Liver (tissue), 9 donors: Measurements from ENCODE around the gene ATP10B. TPM values are rescaled to one million over a fixed set of nuclear protein-coding genes. Genes with fewer than 3 reads are reported as not detected.

ENCODE experiments used
- DNase-seq: peaks from one replicate; pipeline ENCODE4 v3.0.0-alpha.2; 2017; ENCODE audit warnings: low spot score
- H3K27ac ChIP-seq, 2 donors: one replicate each; pipeline ENCODE4 v1.7.0; 2013; ENCODE audit warnings: inconsistent platforms in 2 of 2, low read length in 2 of 2, control low read depth in 1 of 2, low read depth in 1 of 2, mild to moderate bottlenecking in 1 of 2
- H3K27me3 ChIP-seq, 4 donors: one replicate each; pipeline versions ENCODE4 v1.6.1 to v1.7.0; 2013; ENCODE audit warnings: low read length in 3 of 4, inconsistent platforms in 1 of 4, mild to moderate bottlenecking in 1 of 4, moderate library complexity in 1 of 4; ENCODE audit not compliant: control insufficient read depth in 4 of 4, insufficient read depth in 4 of 4
- H3K36me3 ChIP-seq, 4 donors: one replicate each; pipeline versions ENCODE4 v1.6.1 to v1.7.0; 2013; ENCODE audit warnings: low read length in 3 of 4, mild to moderate bottlenecking in 3 of 4, low read depth in 1 of 4, moderate library complexity in 1 of 4; ENCODE audit not compliant: control insufficient read depth in 4 of 4, insufficient read depth in 3 of 4
- H3K4me1 ChIP-seq, 4 donors: one replicate each; pipeline versions ENCODE4 v1.6.1 to v1.7.0; 2013; ENCODE audit warnings: low read length in 3 of 4, mild to moderate bottlenecking in 3 of 4, moderate library complexity in 1 of 4; ENCODE audit not compliant: control insufficient read depth in 4 of 4, insufficient read depth in 4 of 4
- H3K4me3 ChIP-seq, 3 donors: one replicate each; pipeline versions ENCODE4 v1.6.1 to v1.7.0; 2013; ENCODE audit warnings: low read length in 3 of 3, control low read depth in 1 of 3, low read depth in 1 of 3, mild to moderate bottlenecking in 1 of 3
- H3K9ac ChIP-seq, 2 donors: one replicate each; pipeline ENCODE4 v1.7.0; 2013; ENCODE audit warnings: low read length in 2 of 2, mild to moderate bottlenecking in 2 of 2, moderate library complexity in 2 of 2, control low read depth in 1 of 2, low read depth in 1 of 2
- H3K9me3 ChIP-seq, 4 donors: one replicate each; pipeline versions ENCODE4 v1.6.1 to v1.7.0; 2013; ENCODE audit warnings: low read length in 3 of 4; ENCODE audit not compliant: control insufficient read depth in 4 of 4
- ATF3 ChIP-seq: IDR thresholded peaks from 2 replicates; pipeline ENCODE4 v1.6.1; 2016; ENCODE audit warnings: antibody characterized with exemption
- CTCF ChIP-seq: fragments of 150-350 bp; IDR thresholded peaks from 2 replicates; pipeline ENCODE4 v1.5.1; 2017; ENCODE audit warnings: improper control_type of control experiment, low read depth, low read length; ENCODE audit not compliant: missing input control
- EGR1 ChIP-seq, 2 donors: IDR thresholded peaks; 2 replicates each; pipeline ENCODE4 v1.6.1; 2016 to 2018; ENCODE audit warnings: antibody characterized with exemption in 2 of 2, low read depth in 2 of 2
- FOXA1 ChIP-seq: IDR thresholded peaks from 2 replicates; pipeline ENCODE4 v1.6.1; 2016; ENCODE audit warnings: antibody characterized with exemption
- FOXA2 ChIP-seq: IDR thresholded peaks from 2 replicates; pipeline ENCODE4 v1.6.1; 2016; ENCODE audit warnings: antibody characterized with exemption
- GABPA ChIP-seq, 2 donors: IDR thresholded peaks in 1 of 2; conservative IDR thresholded peaks in 1 of 2; 2 replicates each; pipeline ENCODE4 v1.6.1; 2016; ENCODE audit warnings: antibody characterized with exemption in 2 of 2, mild to moderate bottlenecking in 1 of 2, moderate library complexity in 1 of 2
- HNF4G ChIP-seq: IDR thresholded peaks from 2 replicates; pipeline ENCODE4 v1.6.1; 2016; ENCODE audit warnings: antibody characterized with exemption
- JUND ChIP-seq, 2 donors: IDR thresholded peaks; 2 replicates each; pipeline ENCODE4 v1.6.1; 2016; ENCODE audit warnings: antibody characterized with exemption in 2 of 2
- MAX ChIP-seq: IDR thresholded peaks from 2 replicates; pipeline ENCODE4 v1.6.1; 2016; ENCODE audit warnings: antibody characterized with exemption
- REST ChIP-seq: IDR thresholded peaks from 2 replicates; pipeline ENCODE4 v1.6.1; 2016; ENCODE audit warnings: antibody characterized with exemption, mild to moderate bottlenecking
- RXRA ChIP-seq, 2 donors: IDR thresholded peaks; 2 replicates each; pipeline ENCODE4 v1.6.1; 2017 to 2018; ENCODE audit warnings: antibody characterized with exemption in 2 of 2, mild to moderate bottlenecking in 1 of 2
- SP1 ChIP-seq: IDR thresholded peaks from 2 replicates; pipeline ENCODE4 v1.6.1; 2018; ENCODE audit warnings: antibody characterized with exemption, mild to moderate bottlenecking
- ZBTB33 ChIP-seq: IDR thresholded peaks from 2 replicates; pipeline ENCODE4 v1.6.1; 2016; ENCODE audit warnings: antibody characterized with exemption
- WGBS: extraction: QIAGEN DNeasy Blood & Tissue Kit; methylation state at CpG from one replicate; pipeline ENCODE4 v1.1.7; 2013; 5-methylcytosine and 5-hydroxymethylcytosine counted together
- polyA plus RNA-seq, 2 donors: library from polyadenylated mRNA; stranded (reverse) in 1 of 2; unstranded in 1 of 2; fragments of 200-250 nt in 1 of 2; fragments of >200 nt in 1 of 2; fragmentation: Nextera tagmentation in 1 of 2; extraction: Ambion mirVana in 1 of 2; gene quantifications; one replicate each; pipeline versions ENCODE4 v1.2.1 to v1.2.3, GENCODE V29; 2013 to 2015
- total RNA-seq, 2 donors: library from RNA; depleted of rRNA; stranded (reverse); fragments of >200 nt; gene quantifications; one replicate each; pipeline ENCODE4 v1.2.3, GENCODE V29; 2014
- donor health status: healthy.
- donor health status: healthy.
- donor health status: healthy.
- donor health status: healthy.
- donor health status: healthy.

Gene ATP10B
- total and polyA plus RNA-seq, 4 donors, result 0.05 to 0.67 (median 0.05) TPM; not detected in 1

- H3K27me3 ChIP-seq, result no peaks in the 10 kb centered on the region
- TF ChIP-seq RXRA (IDR thresholded peaks at IDR 0.05) (no peak), REST (no peak), FOXA2 (no peak), FOXA1 (no peak), ZBTB33 (no peak), GABPA (IDR thresholded peaks at IDR 0.05 in 1 of 2, conservative IDR thresholded peaks at IDR 0.05 in 1 of 2) (no peak), CTCF (no peak), SP1 (no peak), MAX (no peak), JUND (IDR thresholded peaks at IDR 0.05) (no peak), ATF3 (no peak), EGR1 (IDR thresholded peaks at IDR 0.05; ENCODE audit: low read depth in 2 of 2) (no peak)
- no peak overlapping the region for H3K4me3 ChIP-seq
- no peaks in the 10 kb centered on the region for H3K9me3 ChIP-seq
- H3K4me1 ChIP-seq, result no peaks in the 10 kb centered on the region
- no peaks in the 10 kb centered on the region for H3K36me3 ChIP-seq
- no peak overlapping the region for H3K9ac ChIP-seq
- H3K27ac ChIP-seq, result no peak overlapping the region
- WGBS, result 80% methylated on average over 2 of the region's 2 CpGs
- no peak for DNase-seq
These were observed 560 bp downstream of the ATP10B start for GRCh38 chr5:160851451-160851850.

- Histone ChIP-seq H3K9ac (no peak overlapping the region), H3K4me1 (no peaks in the 10 kb centered on the region), H3K4me3 (no peak overlapping the region), H3K9me3 (no peaks in the 10 kb centered on the region), H3K36me3 (no peaks in the 10 kb centered on the region), H3K27ac (no peak overlapping the region), H3K27me3 (no peaks in the 10 kb centered on the region)
- 39% methylated on average over 3 of the region's 3 CpGs for WGBS
- no peak for DNase-seq
- no peak for TF ChIP-seq HNF4G
These were observed 1.6 kb downstream of the ATP10B start for GRCh38 chr5:160850421-160850820.
